ENCODE data around the gene RND2.

GRCh38 chr17:43014649-43015542, 10.1 kb upstream of the RND2 start:
- TF ChIP-seq REST (IDR thresholded peaks at IDR 0.05; ENCODE audit: insufficient read depth in 1 of 2, low read depth in 2 of 2, low read length in 2 of 2) (no peak), SIN3A (IDR thresholded peaks at IDR 0.05; ENCODE audit: borderline replicate concordance, insufficient read depth, low read length) (no peak), POLR2AphosphoS5 (IDR thresholded peaks at IDR 0.05; ENCODE audit: low read depth, low read length) (peak; percentile 27; the same call in 1 of the 2 replicates), TAF1 (IDR thresholded peaks at IDR 0.05; ENCODE audit: borderline replicate concordance, insufficient read depth, low read length) (no peak)
